Right kidney (tissue), 1 donor: Measurements from ENCODE around the gene DAPK1.

ENCODE experiments used
- DNase-seq: peaks from one replicate; pipeline ENCODE4 v3.0.0-alpha.2; 2016

DAPK1 gene

GRCh38 chr9:87686520-87687090, 188.9 kb downstream of the DAPK1 start:
- DNase-seq, result no peak

- no peak for DNase-seq
Observed at GRCh38 chr9:87687207-87687606, 189.5 kb downstream of the DAPK1 start.

- no peak for DNase-seq
Observed at GRCh38 chr9:87694236-87694755, 196.6 kb downstream of the DAPK1 start.

GRCh38 chr9:87695523-87695922, 197.9 kb downstream of the DAPK1 start:
- DNase-seq, result no peak

GRCh38 chr9:87696641-87697040, 199.0 kb downstream of the DAPK1 start:
- DNase-seq, result no peak

GRCh38 chr9:87698069-87698809, 200.6 kb downstream of the DAPK1 start:
- DNase-seq, result no peak

GRCh38 chr9:87699835-87700234, 202.2 kb downstream of the DAPK1 start:
- DNase-seq, result no peak

GRCh38 chr9:87701491-87701890, 203.8 kb downstream of the DAPK1 start:
- no peak for DNase-seq

GRCh38 chr9:87701931-87702421, 204.3 kb downstream of the DAPK1 start:
- no peak for DNase-seq

- no peak for DNase-seq
Observed at GRCh38 chr9:87702921-87703320, 205.3 kb downstream of the DAPK1 start.

- DNase-seq, result no peak
Observed at GRCh38 chr9:87703636-87704276, 206.1 kb downstream of the DAPK1 start.

- no peak for DNase-seq
Observed at GRCh38 chr9:87704342-87704741, 206.7 kb downstream of the DAPK1 start.

GRCh38 chr9:87706066-87706739, 208.5 kb downstream of the DAPK1 start:
- no peak for DNase-seq

- DNase-seq, result no peak
Observed at GRCh38 chr9:87707805-87708506, 210.3 kb downstream of the DAPK1 start.

- no peak for DNase-seq
Observed at GRCh38 chr9:87708546-87708945, 210.9 kb downstream of the DAPK1 start.

GRCh38 chr9:87708986-87709728, 211.5 kb downstream of the DAPK1 start:
- DNase-seq, result no peak

GRCh38 chr9:87710443-87710842, 212.8 kb downstream of the DAPK1 start:
- DNase-seq, result no peak

GRCh38 chr9:87711857-87712800, 214.5 kb downstream of the DAPK1 start:
- no peak for DNase-seq

GRCh38 chr9:87712801-87713277, 215.2 kb downstream of the DAPK1 start:
- DNase-seq, result no peak
